Bronchial epithelial cell (primary cell): ENCODE data around the gene CREB5. TPM values are rescaled to one million over a fixed set of nuclear protein-coding genes. Genes with fewer than 3 reads are reported as not detected.
"Not testable (repeated sequence)": the region's sequence is repeated elsewhere in the genome, so short reads cannot be mapped to it uniquely, and the experiment has no call there.

Source experiments
- DNase-seq: peaks from one replicate; pipeline ENCODE4 v3.0.0-alpha.2; 2010; ENCODE audit warnings: low read depth
- FAIRE-seq: peaks from 2 replicates; lab custom pipeline; 2011; peaks lifted over from hg19 to GRCh38; lab: Jason Lieb, UNC
- H3K27me3 ChIP-seq: 2 replicates; pipeline ENCODE4 v1.5.1; 2011; ENCODE audit warnings: low read length; ENCODE audit not compliant: control insufficient read depth, insufficient read depth
- H3K36me3 ChIP-seq: 2 replicates; pipeline ENCODE4 v1.5.1; 2011; ENCODE audit warnings: low read length; ENCODE audit not compliant: control insufficient read depth, insufficient read depth
- H3K4me3 ChIP-seq: 2 replicates; pipeline ENCODE4 v1.5.1; 2011; ENCODE audit warnings: mild to moderate bottlenecking, low read depth, low read length, control low read depth
- total RNA-seq: library from RNA; depleted of rRNA; stranded (reverse); fragments of >200 nt; gene quantifications from 2 replicates; pipeline ENCODE4 v1.2.1, GENCODE V29; 2014
- TF ChIP-seq, protein P1 (sequence below): IDR thresholded peaks from 2 replicates; pipeline ENCODE4 v1.5.1; 2011; ENCODE audit warnings: mild to moderate bottlenecking, moderate library complexity, low read length, control low read depth, inconsistent platforms; ENCODE audit not compliant: insufficient read depth, severe bottlenecking

The CREB5 gene
- total RNA-seq, 1 donor from 2014 or later, result 2.1 TPM

DNA sequence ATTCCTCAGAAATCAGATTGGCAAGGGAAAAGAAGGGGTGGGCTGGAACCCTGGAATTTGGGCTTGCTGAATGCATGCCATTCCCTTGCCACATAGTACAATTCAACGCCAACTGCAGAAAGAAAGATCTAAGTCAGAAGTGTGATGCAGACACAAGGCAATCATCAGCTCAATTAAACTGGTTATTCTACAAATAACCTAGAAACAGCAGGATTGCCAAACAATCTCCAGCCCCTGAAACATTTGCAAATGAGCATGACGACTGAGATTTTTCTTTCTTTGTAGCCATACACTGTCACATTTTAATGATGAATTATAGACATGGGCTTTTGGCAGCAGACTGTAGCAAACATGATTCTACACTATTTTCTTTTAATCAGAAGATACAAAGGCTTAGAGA lies 16.5 kb upstream of the CREB5 start:
- Histone ChIP-seq H3K36me3 (no peaks in the 10 kb centered on the region), H3K4me3 (no peak overlapping the region), H3K27me3 (no peaks in the 10 kb centered on the region)
- TF ChIP-seq, protein P1, sequence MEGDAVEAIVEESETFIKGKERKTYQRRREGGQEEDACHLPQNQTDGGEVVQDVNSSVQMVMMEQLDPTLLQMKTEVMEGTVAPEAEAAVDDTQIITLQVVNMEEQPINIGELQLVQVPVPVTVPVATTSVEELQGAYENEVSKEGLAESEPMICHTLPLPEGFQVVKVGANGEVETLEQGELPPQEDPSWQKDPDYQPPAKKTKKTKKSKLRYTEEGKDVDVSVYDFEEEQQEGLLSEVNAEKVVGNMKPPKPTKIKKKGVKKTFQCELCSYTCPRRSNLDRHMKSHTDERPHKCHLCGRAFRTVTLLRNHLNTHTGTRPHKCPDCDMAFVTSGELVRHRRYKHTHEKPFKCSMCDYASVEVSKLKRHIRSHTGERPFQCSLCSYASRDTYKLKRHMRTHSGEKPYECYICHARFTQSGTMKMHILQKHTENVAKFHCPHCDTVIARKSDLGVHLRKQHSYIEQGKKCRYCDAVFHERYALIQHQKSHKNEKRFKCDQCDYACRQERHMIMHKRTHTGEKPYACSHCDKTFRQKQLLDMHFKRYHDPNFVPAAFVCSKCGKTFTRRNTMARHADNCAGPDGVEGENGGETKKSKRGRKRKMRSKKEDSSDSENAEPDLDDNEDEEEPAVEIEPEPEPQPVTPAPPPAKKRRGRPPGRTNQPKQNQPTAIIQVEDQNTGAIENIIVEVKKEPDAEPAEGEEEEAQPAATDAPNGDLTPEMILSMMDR, result no peak
- DNase-seq, result no peak
- FAIRE-seq, result no peak

DNA sequence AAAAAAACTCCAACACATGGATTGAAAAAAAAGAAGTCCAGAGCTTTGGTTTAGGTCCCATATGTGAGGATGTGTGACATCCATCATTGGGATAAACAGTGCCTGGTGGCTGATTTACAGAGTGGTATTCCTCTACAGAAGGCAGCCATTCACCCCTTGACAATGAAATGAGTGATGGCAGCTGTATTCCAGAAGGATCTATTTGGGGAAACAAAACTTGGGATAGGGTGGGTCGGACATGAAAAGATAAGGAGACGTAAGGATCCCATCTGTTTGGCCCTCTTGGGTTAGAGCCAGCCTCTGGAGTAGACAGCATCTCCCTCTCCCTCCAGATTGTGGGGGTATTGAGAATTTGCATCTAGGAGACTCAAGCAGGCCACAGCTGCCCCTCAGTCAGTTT lies 15.2 kb upstream of the CREB5 start:
- DNase-seq (no peak), FAIRE-seq (no peak)
- Histone ChIP-seq H3K36me3 (no peaks in the 10 kb centered on the region), H3K27me3 (no peaks in the 10 kb centered on the region), H3K4me3 (no peak overlapping the region)
- TF ChIP-seq, protein P1, result no peak

DNA sequence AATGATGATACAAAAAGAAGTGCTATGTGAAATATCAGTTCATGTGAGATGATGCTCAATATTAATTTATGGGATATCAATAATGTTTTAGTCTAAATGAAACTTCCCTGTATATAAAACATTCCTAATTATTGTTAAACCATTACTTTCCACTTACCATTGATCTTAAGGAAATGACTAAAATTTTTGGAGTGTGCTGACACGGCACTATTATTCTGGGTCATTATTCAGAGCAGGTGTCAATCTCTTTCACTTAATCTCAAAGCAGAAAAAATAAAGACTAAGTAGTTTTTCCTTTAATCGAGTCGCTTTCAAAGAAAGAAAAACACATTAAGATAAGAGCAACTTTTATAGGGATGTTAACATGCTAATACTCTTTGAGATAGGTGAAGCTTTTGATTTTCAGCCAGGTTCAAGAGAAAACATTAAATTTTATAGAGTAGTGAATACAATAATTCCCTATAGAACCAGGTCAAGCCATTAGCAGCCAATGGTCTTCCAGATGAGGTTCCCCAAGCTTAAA lies 11.4 kb upstream of the CREB5 start:
- TF ChIP-seq, protein P1, result no peak
- DNase-seq, result no peak
- Histone ChIP-seq H3K4me3 (no peak overlapping the region), H3K27me3 (no peaks in the 10 kb centered on the region), H3K36me3 (no peaks in the 10 kb centered on the region)
- no peak for FAIRE-seq

DNA sequence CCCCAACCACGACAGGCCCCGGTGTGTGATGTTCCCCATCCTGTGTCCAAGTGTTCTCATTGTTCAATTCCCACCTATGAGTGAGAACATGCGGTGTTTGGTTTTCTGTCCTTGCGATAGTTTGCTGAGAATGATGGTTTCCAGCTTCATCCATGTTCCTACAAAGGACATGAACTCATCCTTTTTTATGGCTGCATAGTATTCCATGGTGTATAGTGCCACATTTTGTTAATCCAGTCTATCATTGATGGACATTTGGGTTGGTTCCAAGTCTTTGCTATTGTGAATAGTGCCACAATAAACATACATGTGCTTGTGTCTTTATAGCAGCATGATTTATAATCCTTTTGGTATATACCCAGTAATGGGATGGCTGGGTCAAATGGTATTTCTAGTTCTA lies 10.8 kb upstream of the CREB5 start:
- DNase-seq, H3K27me3 ChIP-seq, FAIRE-seq, H3K36me3 ChIP-seq, H3K4me3 ChIP-seq: not testable (repeated sequence)

DNA sequence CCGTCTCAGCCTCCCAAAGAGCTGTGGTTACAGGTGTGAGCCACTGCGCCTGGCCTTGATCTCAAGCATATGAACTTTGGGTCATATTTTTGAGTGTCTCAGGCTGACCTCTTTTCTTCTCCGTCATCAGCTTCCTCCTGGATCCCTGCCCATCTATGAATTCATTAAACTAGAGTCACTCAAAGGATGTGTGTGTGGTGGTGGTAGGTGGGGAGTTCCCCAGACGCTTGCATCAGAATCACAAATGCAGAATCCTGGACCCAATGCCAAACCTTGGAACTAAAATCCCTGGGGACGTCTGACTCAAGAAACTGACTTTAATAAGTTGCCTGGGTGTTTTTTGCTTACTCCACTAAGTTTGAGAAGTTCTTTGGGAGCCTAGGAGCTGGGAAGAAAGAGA lies 6.7 kb upstream of the CREB5 start:
- Histone ChIP-seq H3K27me3 (no peaks in the 10 kb centered on the region), H3K4me3 (no peak overlapping the region), H3K36me3 (no peaks in the 10 kb centered on the region)
- TF ChIP-seq, protein P1, result no peak
- FAIRE-seq, result no peak
- peak; percentile 98 for DNase-seq

DNA sequence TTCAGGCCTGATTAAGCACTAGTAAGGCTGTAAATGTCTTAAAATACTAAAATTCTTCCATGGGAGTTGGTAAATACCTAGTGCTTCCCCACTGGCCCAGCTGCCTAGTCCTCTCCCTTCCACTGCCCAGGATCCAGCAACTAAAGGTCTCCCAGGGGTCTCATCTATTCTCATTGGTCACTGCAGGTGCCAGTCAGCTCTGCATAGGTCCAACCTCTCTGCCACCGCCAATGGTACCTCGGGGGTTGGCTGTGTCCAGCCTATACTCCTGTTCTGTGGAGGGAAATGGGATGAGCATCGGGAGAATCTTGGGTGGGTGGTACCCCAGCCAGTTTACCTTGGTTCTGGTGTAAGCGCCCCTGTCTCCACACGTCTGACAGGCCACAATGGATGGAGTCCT lies 6.1 kb upstream of the CREB5 start:
- no peak for DNase-seq
- Histone ChIP-seq H3K36me3 (no peaks in the 10 kb centered on the region), H3K4me3 (no peak overlapping the region), H3K27me3 (no peaks in the 10 kb centered on the region)
- TF ChIP-seq, protein P1, result no peak
- no peak for FAIRE-seq
